Hematopoietic multipotent progenitor cell treated with erythropoietin and hydrocortisone succinate and interleukin-3 and kit ligand, for 4 days (in vitro differentiated cells): Measurements from ENCODE around the gene PROCA1.
"Not testable (repeated sequence)": the region's sequence is repeated elsewhere in the genome, so short reads cannot be mapped to it uniquely, and the experiment has no call there.

Experiments
- DNase-seq: peaks from one replicate; pipeline ENCODE4 v3.0.0-alpha.2; 2015

Gene PROCA1

DNA sequence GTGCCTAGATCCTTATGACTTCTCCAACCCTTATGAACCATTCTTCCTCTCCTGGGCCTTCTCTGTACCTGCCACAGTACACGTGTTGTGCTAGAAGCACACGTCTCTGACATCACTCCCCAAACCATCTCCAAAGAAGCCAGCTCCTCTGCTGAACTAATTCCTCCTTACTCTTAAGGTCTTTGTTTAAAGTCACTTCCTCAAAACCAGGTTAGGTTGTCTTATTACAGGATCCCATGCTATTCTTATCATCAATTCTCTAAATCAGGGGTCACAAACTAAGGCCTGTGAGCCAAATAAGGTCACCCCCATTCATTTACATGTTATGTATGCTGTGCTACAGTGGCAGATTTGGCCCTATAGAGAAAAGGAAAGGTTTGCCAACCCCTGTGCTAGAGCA lies 45.7 kb downstream of the PROCA1 start:
- peak; percentile 15 for DNase-seq

GRCh38 chr17:28663723-28664122 lies 48.0 kb downstream of the PROCA1 start:
- peak; percentile 19 for DNase-seq

GRCh38 chr17:28662527-28662829 lies 49.2 kb downstream of the PROCA1 start:
- DNase-seq = no peak

DNA sequence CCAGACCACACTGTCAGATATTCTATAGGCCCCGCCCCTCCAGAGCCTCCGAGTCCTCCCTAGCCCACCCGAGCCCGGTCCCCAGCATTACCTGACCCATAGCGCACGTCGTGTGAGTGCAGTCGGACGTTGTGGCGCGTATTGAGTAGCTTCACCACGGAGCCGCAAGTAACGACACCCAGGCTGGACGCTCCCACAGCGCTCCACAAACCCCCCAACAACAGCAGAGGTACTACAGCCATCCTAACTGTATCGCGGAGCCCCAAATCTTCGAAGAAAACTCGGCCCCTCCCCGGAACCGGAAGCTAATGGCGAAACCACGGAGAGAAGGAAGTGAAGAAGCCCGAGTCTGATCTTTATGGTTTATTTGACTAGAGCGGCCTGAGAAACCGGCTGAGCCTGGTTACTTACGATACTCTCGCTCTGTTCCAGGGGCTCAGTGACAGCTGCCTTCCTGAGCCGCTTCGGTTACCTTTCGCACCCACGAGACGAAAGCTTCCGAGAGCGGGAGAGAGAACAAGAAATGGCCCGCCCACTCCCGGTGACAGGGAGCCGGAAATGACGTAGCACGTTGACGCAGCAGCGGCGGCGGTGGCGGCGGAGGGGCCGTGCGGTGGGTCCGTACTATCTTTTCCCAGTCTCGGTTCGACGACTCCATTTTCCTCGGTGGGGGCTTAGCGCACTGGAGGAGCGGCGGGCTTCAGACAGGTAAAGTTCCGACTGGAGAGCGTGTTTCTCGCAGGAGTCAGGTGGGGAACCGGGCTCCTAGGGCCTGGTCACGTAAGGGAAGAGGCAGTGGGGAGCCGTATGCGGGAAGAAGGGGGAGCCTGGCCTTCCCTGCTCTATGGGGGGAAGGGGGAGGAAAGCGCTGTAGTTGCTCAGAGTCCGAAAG lies 49.8 kb downstream of the PROCA1 start, which contains the start of the genes SDF2 and SUPT6H:
Gene SDF2 (minus strand): TSS at position 272 of the 892 bp plus-strand sequence. CDS start 30 bp downstream, at position 242.
Gene SUPT6H (plus strand): TSS at position 571 of the 892 bp plus-strand sequence. CDS start 11,197 bp downstream, outside the sequence.
- DNase-seq = peak; percentile 97

DNA sequence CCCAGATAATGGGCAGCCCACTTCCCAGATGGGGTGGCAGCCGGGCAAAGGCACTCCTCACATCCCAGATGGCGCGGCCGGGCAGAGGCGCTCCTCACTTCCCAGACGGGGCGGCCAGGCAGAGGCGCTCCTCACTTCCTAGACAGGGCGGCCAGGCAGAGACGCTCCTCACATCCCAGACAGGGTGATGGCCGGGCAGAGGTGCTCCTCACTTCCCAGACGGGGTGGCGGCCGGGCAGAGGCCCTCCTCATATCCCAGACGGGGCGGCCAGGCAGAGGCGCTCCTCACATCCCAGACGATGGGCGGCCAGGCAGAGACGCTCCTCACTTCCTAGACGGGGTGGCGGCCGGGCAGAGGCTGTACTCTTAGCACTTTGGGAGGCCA lies 52.2 kb downstream of the PROCA1 start:
- not testable (repeated sequence) for DNase-seq

DNA sequence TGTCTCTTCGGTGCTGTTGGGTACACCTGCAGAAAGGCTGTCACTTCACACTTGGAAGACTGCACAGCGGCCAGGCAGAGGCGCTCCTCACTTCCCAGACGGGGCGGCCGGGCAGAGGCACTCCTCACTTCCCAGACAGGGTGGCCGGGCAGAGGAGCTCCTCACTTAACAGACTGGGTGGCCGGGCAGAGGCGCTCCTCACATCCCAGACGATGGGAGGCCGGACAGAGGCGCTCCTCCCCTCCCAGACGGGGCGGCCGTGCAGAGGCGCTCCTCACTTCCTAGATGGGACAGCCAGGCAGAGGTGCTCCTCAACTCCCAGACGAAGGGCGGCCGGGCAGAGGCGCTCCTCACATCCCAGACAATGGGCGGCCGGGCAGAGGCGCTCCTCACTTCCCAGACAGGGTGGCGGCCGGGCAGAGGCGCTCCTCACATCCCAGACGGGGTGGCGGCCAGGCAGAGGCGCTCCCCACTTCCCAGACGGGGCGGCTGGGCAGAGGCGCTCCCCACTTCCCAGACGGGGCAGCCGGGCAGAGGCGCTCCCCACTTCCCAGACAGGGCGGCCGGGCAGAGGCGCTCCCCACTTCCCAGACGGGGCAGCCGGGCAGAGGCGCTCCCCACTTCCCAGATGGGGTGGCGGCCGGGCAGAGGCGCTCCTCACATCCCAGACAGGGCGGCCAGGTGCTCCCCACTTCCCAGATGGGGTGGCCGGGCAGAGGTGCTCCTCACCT lies 52.8 kb downstream of the PROCA1 start:
- not testable (repeated sequence) for DNase-seq

DNA sequence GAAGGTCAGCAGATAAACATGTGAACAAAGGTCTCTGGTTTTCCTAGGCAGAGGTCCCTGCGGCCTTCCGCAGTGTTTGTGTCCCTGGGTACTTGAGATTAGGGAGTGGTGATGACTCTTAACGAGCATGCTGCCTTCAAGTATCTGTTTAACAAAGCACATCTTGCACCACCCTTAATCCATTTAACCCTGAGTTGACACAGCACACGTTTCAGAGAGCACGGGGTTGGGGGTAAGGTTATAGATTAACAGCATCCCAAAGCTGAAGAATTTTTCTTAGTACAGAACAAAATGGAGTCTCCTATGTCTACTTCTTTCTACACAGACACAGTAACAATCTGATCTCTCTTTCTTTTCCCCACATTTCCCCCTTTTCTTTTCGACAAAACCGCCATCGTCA lies 53.3 kb downstream of the PROCA1 start:
- not testable (repeated sequence) for DNase-seq

DNA sequence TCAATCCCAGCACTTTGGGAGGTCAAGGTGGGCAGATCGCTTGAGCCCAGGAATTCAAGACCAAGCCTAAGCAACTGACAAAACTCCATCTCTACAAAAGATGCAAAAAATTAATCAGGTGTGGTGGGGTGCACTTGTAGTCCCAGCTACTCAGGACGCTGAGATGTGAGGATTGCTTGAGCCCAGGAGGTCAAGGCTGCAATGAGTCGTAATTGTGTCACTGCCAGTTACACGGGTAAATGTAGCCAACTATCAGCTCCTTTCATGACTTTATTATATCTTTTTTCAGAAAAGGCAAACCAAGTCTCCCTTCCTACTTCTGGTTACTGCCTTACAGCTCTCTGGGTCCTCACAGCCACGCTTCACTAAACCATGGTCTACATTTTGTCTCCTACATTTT lies 53.9 kb downstream of the PROCA1 start:
- DNase-seq = no peak

- DNase-seq = no peak
These were observed 56.5 kb downstream of the PROCA1 start for GRCh38 chr17:28655160-28655559.
